CD4-positive, CD25-positive, alpha-beta regulatory T cell (primary cell): ENCODE measurements around the gene ABCA13. TPM values are rescaled to one million over a fixed set of nuclear protein-coding genes. Genes with fewer than 3 reads are reported as not detected.

ENCODE experiments used
- ATAC-seq, 2 donors: fragments of 150-1000 bp; cut with Tn5 transposase; one replicate each; pipeline ENCODE4 v1.10.0; 2021; ENCODE audit warnings: low read depth in 2 of 2, moderate number of reproducible peaks in 2 of 2, moderate library complexity in 1 of 2
- DNase-seq, 3 donors: peaks; one replicate each; pipeline versions ENCODE4 v3.0.0 to v3.0.0-alpha.2; 2012 to 2022; ENCODE audit warnings: mixed read lengths in 1 of 3
- H3K27ac ChIP-seq: one replicate; pipeline ENCODE4 v1.7.0; 2013; ENCODE audit warnings: mild to moderate bottlenecking, low read length; ENCODE audit not compliant: insufficient read depth, poor library complexity, severe bottlenecking
- H3K27me3 ChIP-seq: one replicate; pipeline ENCODE4 v1.7.0; 2013; ENCODE audit warnings: low read length; ENCODE audit not compliant: control insufficient read depth, insufficient read depth
- H3K36me3 ChIP-seq: one replicate; pipeline ENCODE4 v1.7.0; 2013; ENCODE audit warnings: mild to moderate bottlenecking, low read length, moderate library complexity; ENCODE audit not compliant: control insufficient read depth, insufficient read depth
- H3K4me1 ChIP-seq: 2 replicates; pipeline ENCODE4 v1.7.0; 2013; ENCODE audit warnings: mild to moderate bottlenecking, low read length; ENCODE audit not compliant: insufficient read depth, control insufficient read depth, poor library complexity, severe bottlenecking
- H3K4me3 ChIP-seq: one replicate; pipeline ENCODE4 v1.7.0; 2013; ENCODE audit warnings: low read depth, mild to moderate bottlenecking, low read length, moderate library complexity
- H3K9me3 ChIP-seq, 2 experiments: 1 replicate in 1 of 2; 2 replicates in 1 of 2; pipeline ENCODE4 v1.7.0; 2013; ENCODE audit warnings: low read length in 2 of 2, mild to moderate bottlenecking in 1 of 2, moderate library complexity in 1 of 2; ENCODE audit not compliant: control insufficient read depth in 2 of 2
- H3K27ac Mint-ChIP-seq, 3 donors: one replicate each; pipeline ENCODE4 v1.8.0; 2020 to 2022; ENCODE audit warnings: mild to moderate bottlenecking in 3 of 3, mixed read lengths in 3 of 3, moderate library complexity in 2 of 3
- H3K27me3 Mint-ChIP-seq: one replicate; pipeline ENCODE4 v1.8.0; 2022; ENCODE audit warnings: mild to moderate bottlenecking, mixed read lengths
- H3K36me3 Mint-ChIP-seq: one replicate; pipeline ENCODE4 v1.8.0; 2020; ENCODE audit warnings: mixed read lengths
- H3K4me1 Mint-ChIP-seq, 4 donors: one replicate each; pipeline ENCODE4 v1.8.0; 2020 to 2022; ENCODE audit warnings: mixed read lengths in 4 of 4, mild to moderate bottlenecking in 1 of 4
- H3K4me3 Mint-ChIP-seq, 4 donors: one replicate each; pipeline ENCODE4 v1.8.0; 2020 to 2022; ENCODE audit warnings: mild to moderate bottlenecking in 4 of 4, mixed read lengths in 4 of 4, moderate library complexity in 3 of 4
- H3K9me3 Mint-ChIP-seq, 7 donors: one replicate each; pipeline ENCODE4 v1.8.0; 2020 to 2022; ENCODE audit warnings: mixed read lengths in 7 of 7, mild to moderate bottlenecking in 3 of 7, moderate library complexity in 2 of 7
- polyA plus RNA-seq, 4 donors: library from polyadenylated mRNA; unstranded; fragments of 300-500 nt; fragmentation: Illumina TruSeq; gene quantifications; one replicate each; pipeline ENCODE4 v1.2.3, GENCODE V29; 2021
- total RNA-seq: library from RNA; stranded (reverse); gene quantifications from one replicate; pipeline ENCODE4 v1.2.3, GENCODE V29; 2022

ABCA13 gene
- total and polyA plus RNA-seq, 5 donors from 2014 or later, result 1.1 TPM; not detected in 4

DNA sequence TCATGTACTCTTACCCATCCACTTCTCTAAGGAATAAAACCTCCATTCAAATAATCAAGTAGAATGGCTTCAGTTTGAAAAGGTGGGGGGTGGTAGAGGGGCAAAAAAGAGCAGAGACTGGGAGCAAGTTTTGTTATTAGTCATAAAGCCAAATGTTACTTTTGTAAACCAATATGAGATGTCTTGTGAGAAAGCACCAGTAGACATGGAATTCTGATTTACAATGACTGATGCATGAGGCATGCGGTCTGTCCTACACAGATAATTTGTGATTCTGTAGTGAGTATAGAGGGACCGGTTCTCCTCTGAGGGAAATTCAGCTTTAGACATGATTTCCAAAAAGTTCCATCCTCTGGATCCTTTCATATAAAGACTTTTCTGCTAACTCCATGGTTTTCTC is 12.9 kb upstream of the ABCA13 start:
- H3K36me3 Mint-ChIP-seq, result no peaks in the 10 kb centered on the region
- Histone ChIP-seq H3K4me3 (no peak overlapping the region), H3K9me3 (peaks cover 0 to 2% of the 10 kb centered on the region in 2 experiments), H3K36me3 (no peaks in the 10 kb centered on the region), H3K27me3 (peaks cover 19% of the 10 kb centered on the region), H3K4me1 (no peaks in the 10 kb centered on the region), H3K27ac (no peak overlapping the region)
- peaks cover 0 to 10% (median 1%) of the 10 kb centered on the region in 7 donors for H3K9me3 Mint-ChIP-seq
- H3K27me3 Mint-ChIP-seq, result peaks cover 19% of the 10 kb centered on the region
- H3K4me3 Mint-ChIP-seq, result no peak overlapping the region
- no peak overlapping the region for H3K27ac Mint-ChIP-seq
- no peaks in the 10 kb centered on the region for H3K4me1 Mint-ChIP-seq
- DNase-seq (no peak), ATAC-seq (no peak)

DNA sequence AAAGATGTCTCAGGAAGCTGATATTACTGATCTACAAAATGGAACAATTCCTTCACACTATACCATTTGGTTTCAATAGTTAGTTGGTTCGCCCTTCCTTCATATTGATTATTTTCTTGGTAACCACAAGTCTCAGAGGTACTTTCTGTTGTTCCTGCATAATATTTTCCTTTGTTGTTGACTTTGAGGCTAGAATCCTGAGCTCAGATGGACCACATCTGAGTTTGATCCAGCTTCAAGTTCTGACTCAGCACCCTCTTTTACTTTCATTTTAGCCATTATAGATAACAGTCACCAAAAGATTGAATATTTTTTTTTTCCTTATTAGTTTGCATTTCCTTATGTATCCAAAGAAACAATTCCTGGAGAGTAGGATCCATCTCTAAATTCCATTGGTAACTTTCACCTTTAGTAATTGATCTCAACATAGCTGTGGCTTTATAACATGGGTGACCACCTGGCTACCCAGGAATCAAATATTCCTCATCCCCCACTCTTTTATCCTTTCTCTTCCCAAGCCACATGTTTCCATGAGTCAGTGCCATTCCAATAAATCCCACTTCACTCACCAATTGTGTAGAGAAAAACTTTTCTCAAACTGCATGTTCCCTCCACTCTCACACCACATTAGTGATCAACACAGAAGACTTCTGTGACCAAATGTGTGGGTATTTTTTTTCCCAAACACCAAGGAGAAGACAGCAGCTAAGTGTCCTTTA is 9.7 kb upstream of the ABCA13 start:
- Mint-ChIP-seq H3K4me3 (no peak overlapping the region), H3K27ac (no peak overlapping the region), H3K36me3 (no peaks in the 10 kb centered on the region), H3K9me3 (peaks cover 0 to 7% (median 0%) of the 10 kb centered on the region in 7 donors), H3K4me1 (no peaks in the 10 kb centered on the region), H3K27me3 (peaks cover 15% of the 10 kb centered on the region)
- Histone ChIP-seq H3K27ac (no peak overlapping the region), H3K4me3 (no peak overlapping the region), H3K4me1 (no peaks in the 10 kb centered on the region), H3K27me3 (peaks cover 7% of the 10 kb centered on the region), H3K36me3 (no peaks in the 10 kb centered on the region), H3K9me3 (no peaks in the 10 kb centered on the region)
- DNase-seq (no peak), ATAC-seq (no peak)

DNA sequence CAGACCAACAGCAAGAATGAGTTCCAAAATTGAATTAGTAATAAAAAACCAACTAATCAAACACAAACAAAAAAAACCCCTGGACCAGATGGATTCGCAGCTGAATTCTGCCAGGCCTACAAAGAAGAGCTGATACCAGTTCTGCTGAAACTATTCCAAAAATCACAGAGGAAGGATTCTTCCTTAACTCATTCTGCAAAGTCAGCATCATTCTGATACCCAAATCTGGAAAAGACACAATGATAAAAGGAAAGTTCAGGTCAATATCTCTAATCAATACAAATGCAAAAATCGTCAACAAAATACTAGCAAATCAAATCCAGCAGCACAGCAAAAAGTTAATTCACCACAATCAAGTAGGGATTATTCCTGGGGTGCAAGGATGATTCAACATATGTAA is 6.1 kb upstream of the ABCA13 start:
- H3K27me3 ChIP-seq, result peaks cover 6% of the 10 kb centered on the region
- ATAC-seq (no peak), DNase-seq (no peak)
- H3K4me3 ChIP-seq, result no peak overlapping the region
- no peak overlapping the region for H3K4me3 Mint-ChIP-seq
- no peaks in the 10 kb centered on the region for H3K36me3 ChIP-seq
- peaks cover 13% of the 10 kb centered on the region for H3K27me3 Mint-ChIP-seq
- H3K27ac ChIP-seq, result no peak overlapping the region
- H3K9me3 Mint-ChIP-seq, result peaks cover 0 to 11% (median 0%) of the 10 kb centered on the region in 7 donors
- no peaks in the 10 kb centered on the region for H3K9me3 ChIP-seq
- no peaks in the 10 kb centered on the region for H3K4me1 ChIP-seq
- H3K36me3 Mint-ChIP-seq, result no peaks in the 10 kb centered on the region
- no peaks in the 10 kb centered on the region for H3K4me1 Mint-ChIP-seq
- no peak overlapping the region for H3K27ac Mint-ChIP-seq

DNA sequence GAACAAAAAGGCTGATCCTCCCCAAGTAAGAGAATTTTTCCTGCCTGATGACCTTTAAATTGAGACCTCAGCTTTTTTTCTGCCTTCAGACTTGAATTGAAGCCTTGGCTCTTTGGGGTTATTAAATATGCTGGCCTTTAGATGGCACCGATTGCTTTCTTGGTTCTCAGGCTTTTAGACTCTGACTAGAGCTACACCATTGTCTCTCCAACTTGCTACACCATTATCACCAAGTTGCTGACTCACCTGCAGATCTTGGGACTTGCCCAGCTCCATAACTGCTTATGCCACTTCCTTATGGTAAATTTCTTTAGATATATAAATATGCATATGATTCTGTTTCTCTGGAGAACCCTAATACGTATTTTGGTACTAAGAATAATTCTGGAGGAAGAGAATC is 3.1 kb upstream of the ABCA13 start:
- Mint-ChIP-seq H3K4me3 (no peak overlapping the region), H3K4me1 (no peaks in the 10 kb centered on the region), H3K27ac (no peak overlapping the region), H3K27me3 (peaks cover 4% of the 10 kb centered on the region), H3K9me3 (peaks cover 0 to 4% (median 0%) of the 10 kb centered on the region in 7 donors), H3K36me3 (no peaks in the 10 kb centered on the region)
- H3K4me3 ChIP-seq, result no peak overlapping the region
- no peak for ATAC-seq
- H3K36me3 ChIP-seq, result no peaks in the 10 kb centered on the region
- H3K9me3 ChIP-seq, result no peaks in the 10 kb centered on the region
- H3K4me1 ChIP-seq, result no peaks in the 10 kb centered on the region
- no peak for DNase-seq
- H3K27ac ChIP-seq, result no peak overlapping the region
- H3K27me3 ChIP-seq, result peaks cover 2% of the 10 kb centered on the region

DNA sequence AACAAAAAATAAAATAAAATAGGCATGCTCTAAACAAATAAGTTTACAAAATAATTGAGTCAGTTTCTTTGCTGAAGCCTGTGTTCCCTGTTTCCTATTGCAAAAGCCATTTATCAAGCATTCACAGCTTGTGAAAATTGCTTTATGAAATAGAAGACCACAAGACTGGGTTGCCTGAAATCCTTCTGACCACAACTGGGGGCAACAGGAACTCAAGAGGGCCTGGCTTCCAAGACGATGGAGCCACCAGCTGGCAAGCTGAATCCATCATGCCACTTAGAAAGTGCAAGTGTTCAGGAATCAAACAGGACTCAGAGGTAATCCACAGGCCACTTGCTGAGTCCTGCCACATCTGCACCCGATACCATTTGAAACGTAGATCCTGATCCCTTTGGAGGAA is 752 bp upstream of the ABCA13 start:
- H3K4me3 Mint-ChIP-seq, result no peak overlapping the region
- Histone ChIP-seq H3K36me3 (no peaks in the 10 kb centered on the region), H3K27me3 (peaks cover 2% of the 10 kb centered on the region), H3K27ac (no peak overlapping the region), H3K4me1 (no peaks in the 10 kb centered on the region), H3K4me3 (no peak overlapping the region), H3K9me3 (no peaks in the 10 kb centered on the region)
- H3K27ac Mint-ChIP-seq, result no peak overlapping the region
- H3K4me1 Mint-ChIP-seq, result no peaks in the 10 kb centered on the region
- no peak for ATAC-seq
- peaks cover 0 to 4% (median 0%) of the 10 kb centered on the region in 7 donors for H3K9me3 Mint-ChIP-seq
- DNase-seq, result no peak
- H3K27me3 Mint-ChIP-seq, result peaks cover 4% of the 10 kb centered on the region
- H3K36me3 Mint-ChIP-seq, result no peaks in the 10 kb centered on the region

DNA sequence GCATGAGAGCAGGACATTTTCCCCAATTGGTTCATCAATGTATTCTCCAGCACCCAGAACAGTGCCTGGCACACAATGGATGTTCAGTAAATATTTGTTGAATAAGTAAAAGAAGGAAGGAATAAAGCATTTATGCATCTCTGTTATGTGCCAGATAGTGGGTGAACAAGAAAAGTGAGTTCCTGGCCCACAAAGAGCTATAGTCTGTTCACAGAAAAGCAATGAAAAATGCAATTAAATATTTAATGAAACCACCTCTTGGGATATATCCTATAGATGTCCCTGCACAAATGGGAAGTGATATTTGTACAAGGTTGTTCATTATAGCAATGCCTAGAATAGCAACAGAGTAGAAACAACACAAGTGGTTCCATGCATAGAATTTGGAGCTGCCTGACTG is 2.1 kb downstream of the ABCA13 start:
- Mint-ChIP-seq H3K4me3 (no peak overlapping the region), H3K4me1 (no peaks in the 10 kb centered on the region), H3K27ac (no peak overlapping the region), H3K9me3 (peaks cover 0 to 2% (median 0%) of the 10 kb centered on the region in 7 donors), H3K36me3 (no peaks in the 10 kb centered on the region), H3K27me3 (no peaks in the 10 kb centered on the region)
- no peaks in the 10 kb centered on the region for H3K9me3 ChIP-seq
- no peaks in the 10 kb centered on the region for H3K4me1 ChIP-seq
- no peak for ATAC-seq
- no peak overlapping the region for H3K27ac ChIP-seq
- no peaks in the 10 kb centered on the region for H3K36me3 ChIP-seq
- H3K4me3 ChIP-seq, result no peak overlapping the region
- no peaks in the 10 kb centered on the region for H3K27me3 ChIP-seq
- DNase-seq, result no peak

DNA sequence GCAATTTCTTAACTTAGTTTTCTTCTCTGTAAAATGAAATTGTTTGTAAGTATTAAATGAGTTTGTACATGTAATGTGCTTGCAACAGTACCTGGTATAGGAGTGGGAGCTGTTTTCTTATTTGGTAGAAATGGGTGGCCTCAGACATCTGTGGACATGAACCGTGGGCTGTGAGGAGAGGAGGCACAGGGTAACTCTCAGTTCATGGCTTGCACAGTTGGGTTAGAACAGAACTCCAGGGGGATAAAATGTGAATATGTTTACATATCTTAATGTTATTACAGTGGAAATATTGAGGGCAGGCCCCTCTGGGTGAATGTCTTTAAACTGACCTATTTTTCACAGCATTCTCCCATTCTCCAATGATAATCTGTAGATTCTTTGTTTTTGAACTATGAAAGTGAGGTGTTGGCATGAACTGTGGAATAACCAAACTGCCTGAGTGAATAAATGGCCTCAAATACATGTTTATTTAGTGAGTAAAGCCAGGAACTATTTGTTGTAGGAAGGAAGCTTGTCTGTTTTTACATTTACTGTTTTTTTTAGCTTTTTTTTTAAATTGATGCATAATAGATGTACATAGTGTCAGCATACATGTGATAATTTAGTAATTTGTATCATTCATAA is 2.6 kb downstream of the ABCA13 start:
- ATAC-seq (no peak), DNase-seq (no peak)
- Histone ChIP-seq H3K36me3 (no peaks in the 10 kb centered on the region), H3K9me3 (no peaks in the 10 kb centered on the region), H3K4me3 (no peak overlapping the region), H3K27me3 (no peaks in the 10 kb centered on the region), H3K27ac (no peak overlapping the region), H3K4me1 (no peaks in the 10 kb centered on the region)
- no peaks in the 10 kb centered on the region for H3K27me3 Mint-ChIP-seq
- no peaks in the 10 kb centered on the region for H3K4me1 Mint-ChIP-seq
- no peaks in the 10 kb centered on the region for H3K36me3 Mint-ChIP-seq
- no peak overlapping the region for H3K4me3 Mint-ChIP-seq
- H3K9me3 Mint-ChIP-seq, result peaks cover 0 to 2% (median 0%) of the 10 kb centered on the region in 7 donors
- no peak overlapping the region for H3K27ac Mint-ChIP-seq

DNA sequence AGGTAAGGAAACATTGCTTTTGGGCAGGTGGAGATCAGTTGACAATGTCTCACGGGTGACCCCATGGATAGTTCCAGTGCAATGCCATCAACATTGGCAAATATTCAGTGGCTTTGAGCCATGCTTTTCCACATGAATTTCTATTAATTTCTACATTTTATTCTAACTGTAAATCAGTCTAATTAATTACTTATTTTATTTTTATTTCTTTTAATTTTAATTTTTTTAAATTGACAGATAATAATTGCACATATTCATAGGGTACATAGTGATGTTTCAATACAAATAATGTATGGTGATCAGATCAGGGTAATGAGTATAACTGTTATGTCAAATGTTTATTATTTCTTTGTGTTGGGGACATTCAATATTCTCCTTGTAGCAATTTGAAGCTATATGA is 3.8 kb downstream of the ABCA13 start:
- no peaks in the 10 kb centered on the region for H3K9me3 ChIP-seq
- no peaks in the 10 kb centered on the region for H3K4me1 ChIP-seq
- no peaks in the 10 kb centered on the region for H3K36me3 Mint-ChIP-seq
- H3K27me3 Mint-ChIP-seq, result no peaks in the 10 kb centered on the region
- H3K27ac ChIP-seq, result no peak overlapping the region
- ATAC-seq, result no peak
- H3K27ac Mint-ChIP-seq, result no peak overlapping the region
- H3K4me3 ChIP-seq, result no peak overlapping the region
- no peaks in the 10 kb centered on the region for H3K9me3 Mint-ChIP-seq
- no peak overlapping the region for H3K4me3 Mint-ChIP-seq
- no peak for DNase-seq
- no peaks in the 10 kb centered on the region for H3K36me3 ChIP-seq
- no peaks in the 10 kb centered on the region for H3K27me3 ChIP-seq
- H3K4me1 Mint-ChIP-seq, result no peaks in the 10 kb centered on the region
